SK-MEL-5 (cell line): ENCODE results near the gene OPA3. TPM values are rescaled to one million over a fixed set of nuclear protein-coding genes. Genes with fewer than 3 reads are reported as not detected.
A peak's percentile ranks its signal among the peaks of the same experiment; 100 is the strongest.
"Not testable (repeated sequence)": the region's sequence is repeated elsewhere in the genome, so short reads cannot be mapped to it uniquely, and the experiment has no call there.

Experiments used
- DNase-seq: peaks from one replicate; pipeline ENCODE4 v3.0.0-alpha.2; 2016; ENCODE audit warnings: low read depth, low spot score
- in situ Hi-C: cut with HindIII; loops from 2 replicates; pipeline ENCODE4 v1.10.0; 2016; ENCODE audit warnings: low sequenced_read_pairs, high pct_unique_total_duplicates, low pct_unique_long_range_greater_than_20kb
- total RNA-seq: library from RNA; depleted of rRNA; stranded (reverse); fragments of >200 nt; shearing (Covaris generic); gene quantifications from 2 replicates; pipeline ENCODE4 v1.2.3, GENCODE V29; 2014

The OPA3 gene
- total RNA-seq, 1 experiment from 2014 or later, result 10.2 TPM

- no peak for DNase-seq
- in situ Hi-C loops, result no loop called here
Measured at GRCh38 chr19:45512881-45513483, 71.6 kb downstream of the OPA3 start.

- in situ Hi-C loops, result no loop called here
Measured at GRCh38 chr19:45511074-45511473, 73.5 kb downstream of the OPA3 start.

GRCh38 chr19:45510352-45510751 lies 74.2 kb downstream of the OPA3 start:
- DNase-seq, in situ Hi-C loops: not testable (repeated sequence)

More at GRCh38 chr19:45511074-45511473, 73.5 kb downstream of the OPA3 start:
- DNase-seq, result no peak

GRCh38 chr19:45509692-45510015 lies 74.9 kb downstream of the OPA3 start:
- in situ Hi-C loops, result no loop called here
- DNase-seq, result no peak

- in situ Hi-C loops, result no loop called here
- peak; percentile 39 for DNase-seq
Measured at GRCh38 chr19:45508861-45509691, 75.5 kb downstream of the OPA3 start.

GRCh38 chr19:45508417-45508860 lies 76.2 kb downstream of the OPA3 start:
- in situ Hi-C loops, result no loop called here
- peak; percentile 28 for DNase-seq

GRCh38 chr19:45507872-45508416 lies 76.7 kb downstream of the OPA3 start:
- DNase-seq, result no peak
- in situ Hi-C loops, result no loop called here

- in situ Hi-C loops, result no loop called here
- peak; percentile 81 for DNase-seq
Measured at GRCh38 chr19:45506989-45507871, 77.4 kb downstream of the OPA3 start, which contains the start of gene VASP. Gene VASP (plus strand): TSS chr19:45507479. CDS start chr19:45507772, 293 bp downstream.

- DNase-seq, result peak; percentile 90
- in situ Hi-C loops, result no loop called here
Measured at GRCh38 chr19:45506246-45506988, 78.2 kb downstream of the OPA3 start.

GRCh38 chr19:45505996-45506245 lies 78.7 kb downstream of the OPA3 start:
- in situ Hi-C loops, result no loop called here
- DNase-seq, result no peak

- no peak for DNase-seq
- in situ Hi-C loops, result no loop called here
Measured at GRCh38 chr19:45505151-45505995, 79.2 kb downstream of the OPA3 start.

- in situ Hi-C loops, result no loop called here
- DNase-seq, result no peak
Measured at GRCh38 chr19:45503909-45504308, 80.7 kb downstream of the OPA3 start.

GRCh38 chr19:45502111-45502510 lies 82.5 kb downstream of the OPA3 start:
- DNase-seq, result no peak
- in situ Hi-C loops, result no loop called here

GRCh38 chr19:45501730-45502014 lies 82.9 kb downstream of the OPA3 start:
- DNase-seq, result no peak
- in situ Hi-C loops, result no loop called here

GRCh38 chr19:45500918-45501729 lies 83.5 kb downstream of the OPA3 start:
- no peak for DNase-seq
- in situ Hi-C loops, result no loop called here
